ENCODE measurements around the gene MRPS23.

MRPS23 gene

GRCh38 chr17:57849874-57850754 lies at the start of gene MRPS23:
TSS of gene MRPS23 (minus strand) at chr17:57850044. CDS start at chr17:57850010, 34 bp downstream.
- TF ChIP-seq CTCF (IDR thresholded peaks at IDR 0.05): no peak

GRCh38 chr17:57899391-57899790 lies 49.5 kb upstream of the MRPS23 start:
- TF ChIP-seq CTCF (IDR thresholded peaks at IDR 0.05): no peak

DNA sequence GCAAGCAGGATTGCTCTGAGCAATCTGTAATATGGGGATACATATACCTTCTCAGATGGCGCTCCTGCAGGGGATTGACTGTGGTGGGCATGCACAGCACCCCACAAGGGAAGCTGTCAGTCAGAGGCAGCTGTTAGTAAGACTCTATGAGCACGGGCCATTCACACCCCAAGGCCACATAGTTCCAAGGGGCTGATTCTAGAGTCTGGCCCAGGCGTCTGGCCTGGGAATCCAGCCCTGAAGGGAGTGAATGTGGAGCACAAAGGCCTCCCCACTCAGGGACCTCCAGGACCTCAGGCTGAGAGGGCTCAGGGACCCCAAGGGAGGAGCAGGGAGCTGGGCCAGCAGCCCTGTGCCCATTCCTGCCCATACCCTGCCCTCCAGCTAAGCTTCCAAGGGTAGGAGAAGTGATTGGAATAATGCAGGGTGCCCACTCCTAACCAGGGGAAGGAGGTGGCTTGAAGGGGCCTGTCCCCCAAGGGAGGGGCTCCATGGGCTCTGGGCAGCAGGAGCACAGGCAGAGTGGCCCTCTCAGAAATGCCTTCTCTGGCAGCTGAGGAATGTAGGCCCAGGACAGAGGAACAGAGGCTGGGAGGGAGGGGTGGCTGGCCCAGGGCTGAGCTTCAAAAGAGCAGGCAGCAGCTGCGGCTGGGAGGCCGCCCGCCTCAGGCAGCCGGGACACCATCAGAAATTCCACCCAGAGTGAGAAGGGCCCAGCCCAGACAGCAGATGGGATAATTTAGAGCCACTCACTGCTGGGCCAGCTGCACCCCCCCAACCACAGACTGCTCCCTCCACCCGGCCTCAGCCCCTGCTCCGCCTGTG lies 48.9 kb upstream of the MRPS23 start:
- TF ChIP-seq CTCF (IDR thresholded peaks at IDR 0.05): no peak

- no peak for TF ChIP-seq CTCF (IDR thresholded peaks at IDR 0.05)
These were observed 45.7 kb upstream of the MRPS23 start for GRCh38 chr17:57895382-57896060.

GRCh38 chr17:57894848-57895247 lies 45.0 kb upstream of the MRPS23 start:
- no peak for TF ChIP-seq CTCF (IDR thresholded peaks at IDR 0.05)

- no peak; the same call in 1 of the 2 replicates for TF ChIP-seq CTCF (IDR thresholded peaks at IDR 0.05)
These were observed 43.2 kb upstream of the MRPS23 start for GRCh38 chr17:57892820-57893595.
